ENCODE results near the gene TOMM40.

The TOMM40 gene

DNA sequence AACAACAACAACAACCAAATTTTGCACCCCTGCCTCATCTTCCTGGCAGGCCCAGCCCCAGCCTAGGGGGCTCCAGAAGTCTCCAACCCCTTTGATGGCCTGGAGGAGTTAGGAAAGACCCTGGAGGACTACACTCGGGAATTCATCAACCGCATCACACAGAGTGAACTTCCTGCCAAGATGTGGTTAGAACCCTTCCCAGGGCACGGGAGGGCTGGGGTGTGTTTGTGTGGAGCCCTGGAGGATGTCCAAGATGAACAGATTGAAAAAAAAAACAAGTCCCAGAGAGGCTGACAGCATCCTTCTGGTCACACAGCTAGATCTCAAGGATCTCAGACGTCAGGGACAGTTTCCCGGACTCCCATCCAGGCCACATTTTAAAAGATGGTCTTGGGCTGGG lies 36.7 kb downstream of the TOMM40 start:
- DNase-seq (ENCODE audit: low read depth), result peak; percentile 60

DNA sequence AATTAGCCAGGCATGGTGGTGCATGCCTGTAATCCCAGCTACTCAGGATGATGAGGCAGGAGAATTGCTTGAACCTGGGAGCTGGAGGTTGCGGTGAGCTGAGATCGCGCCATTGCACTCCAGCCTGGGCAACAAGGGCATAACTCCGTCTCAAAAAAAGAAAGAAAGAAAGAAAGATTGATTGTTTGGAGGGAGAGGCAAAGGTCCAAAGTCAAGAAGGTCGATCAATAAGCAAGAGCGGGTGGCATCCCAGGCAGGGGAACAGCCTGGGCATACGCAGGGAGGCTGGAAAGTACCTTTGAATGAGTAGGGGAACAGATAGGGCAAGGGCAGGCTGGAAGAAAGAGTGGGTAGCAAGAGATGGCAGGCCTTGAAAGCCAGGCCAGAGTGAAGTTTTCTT lies 39.0 kb downstream of the TOMM40 start:
- no peak for DNase-seq (ENCODE audit: low read depth)

DNA sequence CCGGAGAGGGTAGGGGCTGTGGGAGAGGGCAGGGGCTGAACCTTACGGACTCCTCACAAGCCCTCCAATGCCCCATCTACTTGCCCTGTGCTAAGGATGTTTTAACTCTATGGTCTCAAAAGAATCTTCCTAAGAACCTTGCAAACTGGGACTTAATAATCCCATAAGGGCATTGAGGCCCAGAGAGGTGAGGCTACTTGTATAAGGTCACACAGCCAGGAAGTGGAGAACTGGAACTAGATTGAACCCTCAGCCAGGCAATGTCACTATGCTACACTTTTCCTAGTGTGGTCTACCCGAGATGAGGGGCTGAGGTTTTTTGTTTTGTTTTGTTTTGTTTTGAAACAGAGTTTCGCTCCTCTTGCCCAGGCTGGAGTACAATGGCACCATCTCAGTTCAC lies 40.5 kb downstream of the TOMM40 start:
- DNase-seq (ENCODE audit: low read depth), result no peak

DNA sequence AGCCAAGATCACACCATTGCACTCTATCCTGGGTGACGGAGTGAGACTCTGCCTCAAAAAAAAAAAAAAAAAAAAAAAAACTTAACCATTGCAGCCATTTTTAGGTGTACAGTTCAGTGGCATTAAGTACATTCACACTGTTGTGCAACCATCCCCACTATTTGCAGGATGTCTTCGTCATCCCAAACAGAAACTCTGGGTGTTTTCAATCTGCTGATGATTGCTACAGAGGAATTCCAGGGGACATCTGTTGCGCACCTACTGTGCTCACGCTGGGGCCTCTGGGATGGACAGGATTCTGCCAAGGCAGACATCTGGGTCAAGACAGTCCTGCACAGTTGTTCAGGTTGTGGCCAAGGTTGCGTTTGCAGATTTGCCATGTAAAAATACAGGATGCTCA lies 48.6 kb downstream of the TOMM40 start:
- DNase-seq (ENCODE audit: low read depth), result peak; percentile 28

DNA sequence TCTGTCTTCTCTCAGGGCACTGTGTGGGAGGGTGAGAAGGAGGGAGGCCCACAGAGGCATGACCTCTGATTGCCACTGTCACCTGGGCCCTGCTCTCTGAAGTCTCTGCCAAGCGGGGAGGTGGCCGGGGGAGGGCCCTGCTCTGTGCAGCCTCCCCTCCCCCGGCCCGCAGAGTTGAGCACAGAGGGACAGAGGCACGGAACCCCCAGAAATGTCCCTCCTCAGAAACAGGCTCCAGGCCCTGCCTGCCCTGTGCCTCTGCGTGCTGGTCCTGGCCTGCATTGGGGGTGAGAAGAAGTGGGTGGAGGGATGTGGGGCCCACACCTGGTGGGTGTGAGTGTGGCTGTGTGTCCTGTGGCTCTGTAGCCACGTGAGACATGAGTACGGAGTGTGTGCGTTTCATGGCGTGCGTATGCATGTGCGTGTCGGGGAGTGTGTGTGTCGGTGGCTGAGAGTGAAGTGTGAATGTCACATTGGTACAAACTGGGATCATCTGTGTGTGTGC lies 51.1 kb downstream of the TOMM40 start, which contains the start of gene APOC4:
Gene APOC4 (plus strand): TSS at position 171 of the 505 bp plus-strand sequence. CDS start 41 bp downstream, at position 212.
- no peak for DNase-seq (ENCODE audit: low read depth)

DNA sequence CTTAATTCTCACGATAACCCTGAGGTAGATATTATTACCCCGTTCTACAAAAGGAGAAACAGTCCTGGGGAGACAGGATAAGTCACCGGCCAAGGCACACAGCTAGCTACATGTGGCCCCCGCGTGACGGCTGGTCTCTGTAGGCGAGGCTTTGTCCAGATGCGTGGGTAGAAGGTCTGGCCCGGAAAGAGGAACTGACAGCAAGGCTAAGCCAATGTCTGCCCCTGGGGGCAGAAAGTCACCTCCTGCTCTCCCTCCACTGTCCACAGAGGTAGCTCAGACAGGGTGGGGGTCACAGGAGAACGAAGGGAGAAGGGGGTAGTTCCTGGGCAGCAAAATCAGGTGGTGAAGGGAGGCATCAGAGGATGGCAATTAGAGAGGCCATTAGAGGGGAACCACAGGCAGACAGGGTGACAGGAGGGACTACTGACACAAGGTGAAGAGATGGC lies 52.8 kb downstream of the TOMM40 start:
- no peak for DNase-seq (ENCODE audit: low read depth)

DNA sequence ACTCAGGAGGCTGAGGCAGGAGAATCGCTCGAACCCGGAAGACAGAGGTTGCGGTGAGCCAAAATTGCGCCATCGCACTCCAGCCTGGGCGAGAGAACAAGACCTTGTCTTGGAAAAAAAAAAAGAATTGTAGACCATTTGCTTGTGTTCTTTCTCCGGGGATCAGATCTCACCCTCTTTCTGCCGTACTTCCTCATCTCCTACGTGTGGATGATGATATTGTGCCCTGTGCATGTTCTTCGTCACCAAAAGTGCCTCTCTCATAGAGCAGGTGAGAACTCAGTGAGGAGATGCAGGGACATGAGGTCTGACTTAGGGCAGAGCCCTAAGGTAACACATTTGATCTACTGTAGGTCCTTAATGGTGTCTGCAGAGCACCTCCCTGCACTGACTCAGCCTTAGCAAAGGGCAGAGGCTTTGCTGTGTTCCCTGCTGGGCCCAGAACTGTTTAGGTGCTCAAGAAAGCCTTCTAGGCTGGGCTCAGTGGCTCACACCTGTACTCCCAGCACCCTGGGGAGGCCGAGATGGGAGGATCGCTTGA lies 56.1 kb downstream of the TOMM40 start:
- no peak for DNase-seq (ENCODE audit: low read depth)

DNA sequence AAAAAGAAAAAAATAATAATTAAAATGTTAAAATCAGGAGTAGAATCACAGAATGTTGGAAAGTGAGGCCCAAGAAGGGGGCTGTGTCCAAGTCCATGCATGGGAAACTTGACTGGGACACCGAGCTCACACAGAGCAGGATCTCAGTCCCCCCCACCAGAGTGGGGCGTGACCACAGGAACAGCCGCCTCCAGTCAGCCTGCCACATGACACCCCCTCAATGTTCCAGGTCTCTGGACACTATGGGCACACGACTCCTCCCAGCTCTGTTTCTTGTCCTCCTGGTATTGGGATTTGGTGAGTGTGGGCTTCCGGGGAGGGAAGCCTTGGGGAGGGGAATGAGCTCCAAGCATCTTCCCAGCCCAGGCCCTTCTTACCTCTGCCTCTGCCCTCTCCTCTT lies 57.2 kb downstream of the TOMM40 start:
- DNase-seq (ENCODE audit: low read depth), result no peak

DNA sequence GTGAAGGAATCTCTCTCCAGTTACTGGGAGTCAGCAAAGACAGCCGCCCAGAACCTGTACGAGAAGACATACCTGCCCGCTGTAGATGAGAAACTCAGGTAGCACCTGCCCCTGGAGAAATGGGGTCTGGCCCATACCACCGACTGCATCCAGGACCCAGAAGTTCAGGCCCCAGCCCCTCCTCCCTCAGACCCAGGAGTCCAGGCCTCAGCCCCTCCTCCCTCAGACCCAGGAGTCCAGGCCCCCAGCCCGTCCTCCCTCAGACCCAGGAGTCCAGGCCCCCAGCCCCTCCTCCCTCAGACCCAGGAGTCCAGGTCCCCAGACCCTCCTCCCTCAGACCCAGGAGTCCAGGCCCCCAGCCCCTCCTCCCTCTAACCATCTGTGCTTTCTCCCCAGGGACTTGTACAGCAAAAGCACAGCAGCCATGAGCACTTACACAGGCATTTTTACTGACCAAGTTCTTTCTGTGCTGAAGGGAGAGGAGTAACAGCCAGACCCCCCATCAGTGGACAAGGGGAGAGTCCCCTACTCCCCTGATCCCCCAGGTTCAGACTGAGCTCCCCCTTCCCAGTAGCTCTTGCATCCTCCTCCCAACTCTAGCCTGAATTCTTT lies 57.8 kb downstream of the TOMM40 start:
- DNase-seq (ENCODE audit: low read depth), result no peak

DNA sequence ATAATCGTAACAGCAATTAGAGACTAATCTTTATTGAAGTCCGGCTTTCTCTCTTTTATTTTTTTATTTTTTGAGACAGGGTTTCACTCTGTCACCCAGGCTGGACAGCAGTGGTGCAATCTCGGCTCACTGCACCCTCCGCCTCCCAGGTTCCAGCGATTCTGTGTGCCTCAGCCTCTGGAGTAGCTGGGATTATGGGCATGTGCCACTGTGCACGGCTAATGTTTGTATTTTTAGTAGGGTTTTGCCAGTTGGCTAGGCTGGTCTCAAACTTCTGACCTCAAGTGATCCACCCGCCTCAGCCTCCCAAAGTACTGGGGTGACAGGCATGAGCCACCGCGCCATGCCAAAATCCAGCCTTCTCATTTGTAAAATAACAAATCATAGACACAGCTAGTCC lies 58.5 kb downstream of the TOMM40 start:
- no peak for DNase-seq (ENCODE audit: low read depth)

DNA sequence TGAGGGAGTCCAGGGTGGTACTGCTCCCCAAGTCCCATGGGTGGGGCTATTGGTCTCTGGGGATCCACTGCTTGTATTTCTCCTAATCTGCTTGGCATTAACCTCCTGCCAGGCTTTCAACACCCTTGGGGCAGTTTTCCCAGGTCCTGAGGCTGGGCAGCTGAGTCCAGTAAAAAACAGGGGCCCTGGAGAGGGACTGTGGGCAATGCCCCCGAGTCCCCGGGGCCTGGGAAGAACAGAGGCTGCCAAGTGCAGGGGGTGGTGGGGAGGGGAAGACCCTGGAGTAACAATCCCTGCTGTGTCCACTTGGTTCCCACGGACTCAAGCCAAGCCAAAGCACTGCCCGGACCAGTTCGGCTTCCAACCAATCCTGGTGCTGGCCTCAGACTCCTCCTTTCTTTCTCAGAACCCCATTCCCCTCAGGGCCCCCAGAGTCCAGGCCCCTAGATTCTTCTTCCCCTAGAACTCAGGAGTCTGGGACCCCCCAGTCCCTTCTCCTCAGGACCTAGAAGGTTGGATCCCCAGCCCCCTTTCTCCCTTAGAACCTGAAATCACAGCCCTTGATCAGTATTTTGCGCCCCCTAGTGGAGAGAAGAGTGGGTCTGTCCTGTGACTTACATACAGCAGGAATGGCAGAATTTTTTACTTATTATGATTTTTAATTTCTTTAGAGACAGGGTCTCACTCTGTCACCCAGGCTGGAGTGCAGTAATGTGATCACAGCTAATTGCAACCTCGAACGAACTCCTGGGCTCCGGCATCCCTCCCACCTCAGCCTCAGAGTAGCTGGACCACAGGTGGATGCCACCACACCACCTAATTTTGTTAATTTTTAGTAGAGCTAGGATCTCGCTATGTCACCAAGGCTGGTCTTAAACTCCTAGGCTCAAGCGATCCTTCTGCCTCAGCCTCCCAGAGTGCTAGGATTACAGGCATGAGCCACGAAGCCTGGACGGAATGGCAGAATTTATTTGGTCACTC lies 60.4 kb downstream of the TOMM40 start:
- peak; percentile 76 for DNase-seq (ENCODE audit: low read depth)
